ENCODE data around the gene ARL15.

Gene ARL15

DNA sequence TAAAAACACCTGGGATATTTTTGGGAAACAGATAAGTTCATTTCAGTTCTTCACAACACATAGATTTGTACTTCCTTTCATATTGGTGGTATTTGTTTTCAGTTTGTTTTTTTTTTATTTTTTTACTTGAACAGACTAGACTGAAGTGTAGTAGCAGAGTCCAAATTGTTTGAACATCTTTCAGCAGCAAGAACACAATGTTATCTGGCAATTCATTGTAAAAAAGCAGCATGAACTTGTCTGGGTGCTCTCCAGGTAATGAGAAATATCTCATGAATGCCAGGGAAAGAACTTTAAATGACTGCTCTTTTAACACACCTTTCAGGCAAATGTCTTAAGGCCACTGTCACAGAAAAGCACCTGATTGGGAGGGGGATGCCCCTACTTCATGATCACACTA, 113.4 kb downstream of the ARL15 start:
- no peak for DNase-seq

DNA sequence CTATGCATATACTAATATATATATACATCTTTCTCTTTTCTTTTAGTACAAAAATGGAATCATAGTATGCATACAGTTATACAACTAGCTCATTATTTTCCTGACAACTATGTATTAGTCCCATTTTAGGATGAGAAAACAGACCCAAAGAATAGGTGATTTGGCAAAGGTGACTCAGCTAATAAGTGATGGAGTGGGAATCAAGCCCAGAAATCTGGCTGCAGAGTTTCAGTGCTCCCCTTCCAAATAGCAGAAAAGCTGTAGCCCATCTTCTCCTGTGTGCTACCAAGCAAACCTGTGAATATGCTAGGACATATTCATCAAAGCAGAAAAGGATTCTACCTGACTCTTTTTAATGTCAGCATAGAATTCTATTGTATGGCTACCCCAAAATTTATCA, 114.7 kb downstream of the ARL15 start:
- DNase-seq: no peak

DNA sequence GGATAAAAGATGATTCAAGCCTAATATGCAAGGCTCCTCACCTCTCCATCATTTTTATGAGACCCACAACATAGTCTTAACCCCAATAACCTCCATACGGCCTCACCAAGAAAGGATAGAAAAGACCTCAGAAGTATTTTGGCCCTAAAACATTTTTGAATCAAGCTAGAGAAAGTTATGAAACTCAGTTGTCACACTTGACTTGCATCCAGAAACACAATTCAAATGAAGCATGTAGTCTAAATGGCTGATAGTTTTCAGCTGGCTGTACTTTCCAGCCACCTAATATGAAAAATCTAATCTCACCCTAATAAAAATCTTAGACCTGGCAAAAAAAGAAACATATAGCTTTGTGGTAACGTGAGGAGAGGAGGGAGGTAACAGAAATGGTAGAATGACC, 116.1 kb downstream of the ARL15 start:
- no peak for DNase-seq

DNA sequence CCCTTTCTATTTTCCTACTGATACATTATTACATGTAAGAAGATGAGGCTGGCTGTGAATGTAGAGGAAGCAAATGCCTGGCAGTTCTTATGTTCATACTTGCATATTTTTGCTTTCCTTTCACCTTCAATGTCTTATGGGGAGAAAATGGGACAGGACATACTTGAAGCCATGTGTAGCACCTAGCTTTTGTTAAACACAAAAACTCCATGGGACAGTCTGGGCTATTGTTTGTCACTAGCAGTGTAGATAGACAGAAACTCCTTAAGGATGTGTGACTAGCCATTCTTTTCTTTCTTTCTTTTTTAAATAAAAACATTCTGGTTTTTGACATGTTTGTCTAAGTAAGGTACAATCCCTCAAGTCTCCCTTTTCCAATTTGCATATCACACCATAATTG, 122.7 kb downstream of the ARL15 start:
- no peak for DNase-seq

DNA sequence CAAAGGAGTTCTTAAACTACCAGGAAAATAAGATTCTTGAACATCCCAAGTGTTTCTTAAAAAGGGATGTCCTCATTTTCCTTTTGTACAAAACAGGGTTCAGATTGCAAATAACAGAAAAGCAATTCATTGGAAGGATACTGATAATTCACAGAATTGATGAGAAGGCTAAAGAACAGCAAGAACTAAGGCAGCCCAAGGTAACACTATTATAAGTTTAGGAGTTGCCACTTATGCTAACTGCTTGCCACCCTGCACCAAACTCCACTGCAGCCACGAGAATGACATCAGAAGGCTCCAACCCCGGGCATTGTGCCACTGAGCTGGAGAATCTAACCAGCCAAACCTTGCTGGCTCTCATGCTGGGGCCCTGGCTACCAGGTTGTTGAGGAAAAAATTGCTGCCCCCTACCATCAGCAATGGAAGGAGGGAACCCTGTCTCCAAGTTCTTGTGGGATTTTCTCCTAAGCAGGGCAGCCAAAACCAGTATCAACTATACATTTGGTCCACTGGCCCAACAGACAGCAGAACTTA, 123.4 kb downstream of the ARL15 start:
- DNase-seq: no peak

DNA sequence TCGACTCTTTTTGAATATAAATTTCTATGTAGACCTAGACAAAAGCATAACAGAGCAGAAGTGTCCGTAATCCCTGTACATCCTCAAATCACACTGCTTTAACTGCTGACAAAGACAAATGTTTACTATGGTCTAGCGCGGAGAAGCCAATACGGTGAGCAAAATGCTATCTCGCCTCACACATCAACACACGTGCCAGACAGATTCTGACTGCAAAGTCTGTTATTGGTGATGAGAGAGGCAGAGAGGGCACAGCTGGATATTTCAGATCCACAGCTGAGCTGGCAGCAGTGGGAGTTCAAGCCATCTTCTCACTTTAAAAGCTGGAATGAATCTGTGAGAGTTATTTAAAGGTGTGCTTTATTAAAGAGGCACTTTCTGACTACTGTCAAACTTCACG, 124.3 kb downstream of the ARL15 start:
- DNase-seq: peak; percentile 9

DNA sequence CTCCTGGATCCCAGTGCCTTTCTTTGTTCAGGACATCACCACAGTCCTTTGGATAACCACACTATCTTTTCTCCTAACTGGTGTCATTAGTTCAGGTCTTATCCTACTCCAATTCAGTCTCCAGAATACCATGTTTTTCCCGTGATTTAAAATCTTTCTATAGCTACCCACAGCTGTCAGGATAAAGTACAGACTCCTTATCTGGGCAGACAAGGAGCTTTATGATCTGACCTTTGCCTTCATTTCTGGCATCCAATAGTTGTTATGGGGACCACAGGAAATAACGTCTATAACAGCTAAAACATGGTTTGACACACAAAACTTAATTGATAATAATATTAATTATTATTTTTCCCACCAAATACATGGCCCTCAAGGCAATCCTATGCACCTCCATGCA, 125.6 kb downstream of the ARL15 start:
- no peak for DNase-seq

DNA sequence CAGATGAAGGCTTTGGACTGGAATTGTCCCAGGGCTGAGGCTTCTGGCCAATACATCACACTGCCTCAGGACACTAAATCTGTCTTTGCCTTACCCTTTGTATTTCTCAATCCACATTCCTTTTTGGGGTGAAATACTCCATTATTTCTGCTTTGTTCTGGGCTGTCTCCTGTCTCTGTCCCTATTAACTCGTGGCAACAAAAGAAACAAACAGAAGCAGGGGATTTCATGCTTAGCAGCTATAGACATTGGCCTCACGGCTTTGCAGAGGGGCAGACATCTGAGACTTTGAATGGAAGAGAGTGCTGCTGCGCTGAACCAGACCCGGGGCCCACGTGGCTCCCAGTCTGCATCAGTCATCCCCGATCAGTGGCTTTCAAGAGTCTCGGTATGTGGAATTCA, 129.7 kb downstream of the ARL15 start:
- peak; percentile 60 for DNase-seq

DNA sequence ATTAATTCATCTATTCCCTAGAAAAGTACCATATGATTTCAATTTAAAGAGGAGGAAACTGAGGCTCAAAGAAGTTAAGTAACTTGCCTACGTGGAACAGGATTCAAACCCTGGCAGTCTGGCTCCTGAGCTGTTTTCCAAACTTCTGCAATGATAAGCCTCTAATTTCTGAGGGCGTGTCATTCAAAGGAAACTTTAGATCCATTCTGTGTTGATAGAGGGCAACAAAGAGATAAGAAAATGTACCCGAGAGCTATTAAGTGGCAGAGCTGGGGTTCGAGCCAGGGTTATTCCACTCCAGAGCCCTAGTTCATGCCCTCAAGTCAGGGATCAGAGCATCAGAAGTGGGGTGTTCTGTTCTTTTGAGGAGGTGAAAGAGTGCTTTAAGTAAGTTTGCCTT, 131.4 kb downstream of the ARL15 start:
- no peak for DNase-seq

DNA sequence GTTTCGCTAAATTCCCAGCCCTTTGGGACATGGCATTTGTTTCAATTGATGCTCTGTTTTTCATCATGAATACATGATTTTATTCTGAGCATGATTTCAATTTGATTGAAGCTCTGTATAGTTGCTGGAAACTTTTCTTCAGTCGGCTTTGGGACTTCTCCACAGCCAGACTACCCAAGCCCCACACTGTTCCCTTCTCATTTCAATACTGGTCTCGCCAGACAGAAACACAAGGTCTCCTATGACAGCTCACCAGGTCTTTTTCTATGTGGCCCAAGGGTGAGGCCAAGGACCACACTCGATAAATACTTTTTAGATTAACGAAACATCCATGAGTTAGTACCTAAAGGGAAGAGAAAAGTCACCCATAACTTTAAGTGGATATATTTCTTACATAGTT, 132.2 kb downstream of the ARL15 start:
- no peak for DNase-seq

DNA sequence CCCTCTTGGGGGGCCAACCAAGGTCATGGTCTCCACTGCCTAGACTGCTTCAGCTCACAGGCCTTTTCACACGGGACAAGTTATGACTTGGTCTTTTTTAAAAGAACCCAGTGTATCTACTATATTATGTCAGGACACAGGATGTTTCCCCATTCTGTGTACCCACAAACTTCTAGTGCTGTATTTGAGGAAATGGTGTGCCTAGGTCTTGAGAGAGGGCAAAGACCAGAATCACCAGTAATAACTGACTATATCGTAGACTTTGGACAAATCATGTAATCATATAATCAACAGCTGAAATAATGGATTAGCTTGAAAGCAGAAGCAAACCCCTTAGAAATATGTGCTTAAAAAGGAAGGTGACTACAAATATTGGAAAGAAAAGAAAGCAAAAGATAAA, 133.3 kb downstream of the ARL15 start:
- DNase-seq: no peak

DNA sequence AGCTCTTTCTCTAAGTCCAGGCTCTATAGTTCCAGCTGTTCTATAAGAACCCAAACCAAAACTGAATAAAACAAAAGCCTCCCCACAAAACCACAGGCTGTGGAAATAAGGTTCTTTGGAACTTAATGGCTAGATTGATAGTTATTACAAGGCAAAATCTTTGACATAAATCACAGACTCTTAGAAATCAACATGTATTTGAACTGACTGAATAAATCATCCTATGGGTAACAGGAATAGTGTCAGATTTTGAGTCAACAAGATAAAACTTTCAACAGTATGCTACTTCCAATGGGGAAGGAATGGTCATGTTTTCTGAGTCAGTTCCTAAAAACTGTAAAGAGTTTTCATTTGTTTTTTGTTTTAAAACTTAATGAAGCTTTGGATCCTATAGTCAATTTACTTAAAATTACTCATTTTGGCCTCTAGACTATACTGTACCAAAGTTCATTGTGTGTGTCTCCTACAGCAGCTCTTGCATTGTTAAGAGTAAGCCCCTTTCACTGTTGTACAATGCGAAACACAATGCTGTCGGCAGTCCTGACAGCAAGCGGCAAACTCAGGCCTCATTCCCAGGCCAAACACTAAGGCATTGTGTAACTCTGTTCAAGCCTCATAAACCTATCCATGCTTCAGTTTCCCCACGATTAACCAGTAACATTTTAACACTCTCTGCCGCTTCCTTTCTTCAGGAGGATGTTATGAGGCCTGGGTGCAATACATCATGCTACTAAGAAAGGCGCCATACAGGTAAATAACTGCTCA, 134.1 kb downstream of the ARL15 start:
- peak; percentile 82 for DNase-seq

DNA sequence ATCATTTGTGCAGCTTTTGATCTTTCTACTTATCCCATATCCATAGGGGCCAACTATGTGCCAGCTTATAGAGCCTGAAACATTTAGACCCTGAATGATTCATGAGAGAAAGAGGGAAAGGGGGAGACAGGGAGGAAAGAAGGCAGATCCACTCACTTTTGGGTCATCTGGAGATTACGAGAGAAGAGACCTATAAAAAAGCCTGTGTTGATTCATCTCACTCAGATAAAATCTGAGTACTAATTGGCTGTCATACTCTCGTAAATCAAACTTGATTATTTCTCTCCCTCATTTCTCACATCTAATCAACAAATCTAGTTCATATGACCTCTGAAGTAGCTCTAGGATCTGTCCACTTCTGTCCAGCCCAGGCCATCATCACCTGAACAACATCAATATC, 137.1 kb downstream of the ARL15 start:
- no peak for DNase-seq

DNA sequence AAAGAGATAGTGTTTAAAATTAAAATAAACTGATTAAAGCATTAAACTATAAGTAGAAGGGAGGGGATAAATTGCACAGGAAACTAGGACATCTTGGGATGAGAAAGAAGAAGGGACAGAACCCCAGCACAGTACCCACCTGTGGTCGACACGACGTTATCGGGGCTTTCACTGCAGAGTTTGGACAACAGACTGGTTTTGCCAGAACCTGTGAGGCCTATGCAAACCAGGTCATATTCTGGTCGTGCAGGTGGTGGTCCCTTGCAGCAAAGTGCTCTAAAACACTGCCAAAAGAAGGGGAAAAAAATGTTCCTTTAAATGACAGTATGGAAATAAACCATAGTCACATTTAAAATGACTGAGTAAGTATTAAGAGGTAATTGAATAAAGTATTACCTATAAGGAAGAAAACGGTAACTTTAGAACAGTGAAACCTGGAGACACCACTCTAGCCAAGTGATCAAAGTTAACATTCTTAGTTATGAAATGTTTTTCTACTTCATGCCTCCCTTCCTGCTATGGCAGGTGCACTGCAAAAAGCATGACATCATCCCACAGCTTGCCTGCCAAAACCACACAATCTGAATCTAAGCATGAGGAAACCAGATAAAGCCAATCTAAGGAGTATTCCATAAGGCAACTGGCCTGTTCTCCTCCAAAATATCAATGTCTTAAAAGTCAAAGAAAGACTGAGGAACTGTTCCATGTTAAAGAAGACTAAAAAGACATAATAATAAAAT, 138.6 kb downstream of the ARL15 start:
- DNase-seq: no peak

DNA sequence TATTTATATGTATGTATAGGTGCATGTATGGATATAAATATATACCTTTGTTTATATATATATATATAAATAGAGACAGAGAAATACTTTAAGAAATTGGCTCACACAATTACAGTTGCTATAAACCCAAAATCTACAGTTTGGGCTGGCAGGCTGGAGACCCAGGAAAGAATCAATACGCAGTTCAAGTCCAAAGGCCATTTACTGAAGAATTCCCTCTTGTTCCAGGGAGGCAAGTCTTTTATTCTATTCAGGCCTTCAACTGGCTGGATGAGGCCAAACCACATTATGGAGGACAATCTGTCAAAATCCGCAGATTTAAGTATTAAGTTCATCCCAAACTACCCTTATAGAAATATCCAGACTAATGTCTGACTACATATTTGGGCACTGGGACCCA, 144.7 kb downstream of the ARL15 start:
- DNase-seq: no peak

DNA sequence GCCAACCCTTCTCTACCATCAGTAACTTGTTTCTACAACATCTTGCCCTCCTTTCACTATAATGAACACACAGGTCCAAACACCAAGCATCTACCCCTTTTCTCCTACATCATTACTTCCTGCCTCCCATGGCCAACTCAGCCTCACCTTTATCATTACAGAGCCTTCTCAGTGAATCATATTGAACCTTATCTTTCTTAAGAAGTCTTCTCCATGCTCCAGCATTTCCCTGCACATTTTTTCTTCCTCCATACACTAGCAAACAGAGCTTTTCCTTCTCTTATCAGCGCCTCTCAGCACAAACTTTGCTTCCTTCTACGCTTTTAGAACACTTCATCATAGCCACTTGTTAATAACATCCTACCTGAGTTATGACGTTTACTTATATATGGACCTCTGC, 148.2 kb downstream of the ARL15 start:
- no peak for DNase-seq

DNA sequence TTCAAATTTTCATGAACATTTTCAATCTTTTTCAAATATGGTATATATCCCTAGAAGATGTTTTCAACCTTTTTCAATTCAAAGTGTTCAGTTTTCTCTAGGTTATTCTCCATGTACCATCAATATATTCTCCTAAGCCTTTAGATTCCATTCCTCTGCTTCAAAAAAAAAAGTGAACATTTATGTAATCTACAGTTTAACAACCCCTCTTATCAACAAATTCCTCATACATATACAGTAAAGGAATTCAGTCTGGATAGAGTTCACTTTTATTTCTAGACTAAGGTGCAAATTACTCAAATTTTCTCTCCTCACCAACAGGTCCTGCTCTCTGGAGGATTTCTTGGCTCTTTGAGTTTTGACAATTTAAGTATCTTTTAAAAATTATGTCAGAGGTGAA, 150.0 kb downstream of the ARL15 start:
- no peak for DNase-seq

DNA sequence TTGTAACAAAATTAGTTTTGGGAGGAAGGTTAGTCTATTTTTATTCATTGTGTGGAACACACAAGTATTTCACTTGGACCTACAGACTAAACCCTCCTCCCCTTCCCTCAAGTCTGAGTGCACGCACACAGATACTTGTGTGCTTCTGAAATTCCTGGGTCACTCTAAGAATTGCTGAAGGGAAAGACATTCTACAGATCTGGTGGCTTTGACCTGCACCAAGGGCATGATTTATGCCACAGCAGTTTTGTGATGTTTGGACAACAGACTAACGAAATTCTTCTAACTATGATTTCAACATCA, 150.5 kb downstream of the ARL15 start:
- peak; percentile 35 for DNase-seq

DNA sequence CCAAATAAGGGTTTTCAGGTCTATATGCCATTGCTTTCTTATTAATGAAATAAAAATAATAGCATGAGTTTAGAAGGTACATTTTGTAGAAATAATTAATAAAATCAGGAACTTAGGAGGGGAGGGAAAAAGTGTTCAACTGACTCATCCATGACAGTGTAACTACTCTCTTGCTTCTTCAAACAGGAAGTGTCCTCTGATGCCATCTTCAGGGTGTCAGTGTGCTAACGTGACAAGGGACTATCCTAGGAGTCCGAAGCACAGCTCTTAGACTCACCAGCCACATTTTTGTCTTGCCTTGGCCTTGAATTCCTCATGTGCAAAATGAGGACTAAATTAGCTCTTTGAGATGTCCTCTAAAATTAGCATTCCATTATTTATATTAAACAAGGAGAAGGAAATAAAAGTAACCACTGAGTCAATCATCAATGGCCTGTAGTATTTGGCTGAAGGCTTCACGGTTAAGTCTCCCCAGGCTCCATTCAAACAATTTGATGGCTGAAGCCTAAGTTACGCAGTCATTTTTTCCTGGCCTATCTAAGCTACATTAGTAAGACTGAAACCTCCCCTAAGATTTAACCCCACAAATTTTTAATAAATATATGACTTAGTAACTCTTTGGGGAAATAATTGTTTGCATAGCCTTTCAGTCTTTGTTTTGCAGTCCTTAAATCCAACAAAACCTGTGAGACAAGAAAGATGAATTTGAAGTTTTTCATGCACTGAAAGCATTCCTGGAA, 151.1 kb downstream of the ARL15 start:
- DNase-seq: peak; percentile 25

DNA sequence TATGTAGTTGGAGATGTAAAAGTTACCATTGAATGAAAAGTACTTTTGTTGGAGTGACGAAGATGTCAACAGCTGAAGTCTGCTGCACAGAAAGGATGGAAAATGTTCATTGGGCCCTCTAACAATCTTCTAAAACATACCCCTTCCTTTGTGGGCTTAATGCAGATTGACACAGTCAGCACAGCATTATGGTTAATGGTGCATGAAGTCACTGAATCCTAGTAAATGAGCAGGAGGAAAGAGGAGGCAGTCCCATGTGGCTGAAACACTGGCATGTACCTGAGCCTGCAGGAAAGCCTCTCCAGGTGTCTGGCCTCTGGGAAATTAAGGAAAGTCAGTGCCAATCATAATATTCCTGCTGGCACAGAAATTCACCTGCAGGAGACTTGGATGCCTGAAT, 153.8 kb downstream of the ARL15 start:
- no peak for DNase-seq

DNA sequence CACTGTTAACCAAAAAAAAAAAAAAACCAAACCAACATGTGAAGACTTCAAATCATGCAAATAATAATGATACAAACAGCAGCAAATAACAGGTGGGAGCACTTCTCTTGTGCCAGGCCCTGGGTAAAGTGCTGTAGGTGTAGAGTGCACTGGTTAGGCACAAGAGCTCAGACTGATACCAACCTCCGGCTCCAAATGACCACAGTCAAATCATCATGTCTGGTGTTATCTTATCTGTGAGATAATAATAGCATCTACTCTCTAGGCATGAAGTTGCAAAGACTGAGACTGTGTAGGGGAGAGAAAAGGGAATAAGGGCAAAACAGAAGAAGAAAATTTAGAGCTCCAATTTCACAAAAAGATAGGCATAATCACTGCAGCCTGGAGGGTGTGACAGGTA, 159.5 kb downstream of the ARL15 start:
- DNase-seq: no peak

DNA sequence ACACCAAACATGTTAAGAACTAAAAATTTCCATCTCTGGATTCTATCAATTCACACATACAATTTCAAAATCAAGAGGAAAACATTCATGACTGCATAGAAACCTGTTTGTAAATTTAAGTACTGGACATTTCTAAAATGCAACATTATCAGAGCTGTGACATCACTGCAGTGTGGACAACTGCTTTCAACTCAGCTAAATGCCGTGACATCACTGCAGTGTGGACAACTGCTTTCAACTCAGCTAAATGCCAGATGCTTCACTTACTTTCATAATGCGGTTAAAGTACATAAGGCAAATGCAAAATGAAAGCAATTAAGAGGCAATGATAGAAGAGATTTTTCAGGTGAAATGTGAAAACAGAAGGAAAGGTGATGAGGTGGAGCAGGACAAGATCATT, 161.5 kb downstream of the ARL15 start:
- peak; percentile 13 for DNase-seq

DNA sequence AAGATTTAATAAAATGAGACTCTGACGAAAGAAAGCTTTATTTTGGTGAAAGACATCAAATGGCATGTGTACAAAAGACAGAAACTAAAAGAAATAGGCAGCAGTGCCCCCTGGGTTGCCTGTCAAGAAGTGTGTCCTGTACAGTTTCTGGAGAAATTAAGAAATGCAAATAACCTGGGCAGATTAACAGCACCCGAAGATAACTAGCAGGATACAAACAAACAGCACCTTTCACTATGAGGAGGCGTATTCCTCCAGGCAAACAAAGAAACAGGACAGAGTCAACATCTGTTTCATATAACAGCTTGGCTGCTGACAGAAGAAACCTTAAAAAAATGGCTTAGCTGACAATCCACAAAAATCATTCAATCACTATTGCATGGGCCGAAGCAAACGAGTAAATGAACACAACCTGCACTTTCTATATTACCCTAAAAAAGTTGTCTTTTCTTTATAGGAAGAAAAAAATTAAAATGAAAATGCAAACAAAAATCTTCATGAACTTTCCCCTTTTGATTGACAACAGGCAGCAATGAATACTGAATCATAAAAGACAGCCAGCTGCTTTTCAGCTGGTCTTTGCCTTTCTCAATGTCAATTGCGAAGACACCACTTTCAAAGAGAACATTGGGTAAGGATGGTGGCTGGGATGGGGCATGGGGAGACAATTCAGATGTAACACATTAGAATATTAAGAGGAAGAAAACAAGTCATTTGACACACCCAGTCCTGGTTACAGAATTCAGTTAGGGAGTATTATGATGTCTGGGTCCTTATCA, 162.1 kb downstream of the ARL15 start:
- peak; percentile 43 for DNase-seq

Data from fibroblast of skin of abdomen (primary cell).